Measurements from ENCODE around the gene ALG9. TPM values are rescaled to one million over a fixed set of nuclear protein-coding genes. Genes with fewer than 3 reads are reported as not detected.

ALG9 gene
- total RNA-seq, 1 donor from 2014 or later, result 16.2 TPM

DNA sequence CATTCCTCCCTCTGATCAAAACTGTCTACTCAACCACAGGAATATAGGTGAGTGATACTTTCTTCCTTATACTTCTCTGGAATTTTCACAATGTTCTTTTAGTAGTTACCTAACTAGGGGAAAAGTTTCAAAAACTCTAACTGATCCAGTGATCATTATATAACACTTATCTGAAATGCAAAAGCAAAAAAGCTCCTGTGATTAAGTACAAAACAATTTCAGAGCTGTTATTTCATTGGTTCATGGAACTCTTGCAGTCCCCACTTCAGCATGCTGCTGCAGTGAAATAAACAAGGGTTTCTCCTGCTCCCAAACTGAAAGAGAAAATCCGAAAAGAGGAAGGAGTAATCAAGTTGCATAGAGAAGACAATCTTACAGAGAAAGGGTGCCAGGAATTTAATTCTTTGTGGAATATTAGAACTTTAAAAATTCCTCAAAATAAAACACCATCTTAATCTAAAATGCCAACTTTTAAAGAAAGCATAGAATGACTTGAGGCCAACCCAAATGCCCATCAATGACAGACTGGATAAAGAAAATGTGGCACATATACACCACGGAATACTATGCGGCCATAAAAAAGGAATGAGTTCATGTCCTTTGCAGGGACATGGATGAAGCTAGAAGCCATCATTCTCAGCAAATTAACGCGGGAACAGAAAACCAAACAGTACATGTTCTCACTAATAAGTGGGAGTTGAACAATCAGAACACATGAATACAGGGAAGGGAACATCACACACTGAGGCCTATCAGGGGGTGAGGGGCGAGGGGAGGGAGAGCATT is 125.5 kb downstream of the ALG9 start:
- DNase-seq (ENCODE audit: low spot score), result no peak
- intact Hi-C loops (cut with DNase I), result no loop called here

DNA sequence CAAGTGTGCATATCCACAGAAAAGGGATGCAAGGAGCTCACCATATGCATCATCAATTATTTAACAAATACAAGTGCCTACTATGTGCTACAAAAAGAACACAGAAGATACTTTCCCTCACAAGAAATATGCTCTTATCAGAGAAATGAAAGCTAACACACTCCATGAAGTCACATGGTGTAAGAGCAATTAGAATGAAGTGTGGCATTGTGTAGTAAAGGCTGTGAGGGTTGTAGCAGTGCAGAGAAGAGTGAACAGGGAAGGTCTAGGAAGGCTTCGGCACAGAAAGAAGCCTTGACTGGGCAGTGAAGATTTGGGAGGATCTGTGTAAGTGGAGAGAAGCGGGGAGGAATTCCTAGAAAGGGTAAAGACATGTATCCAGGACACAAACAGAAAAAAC is 127.7 kb downstream of the ALG9 start:
- intact Hi-C loops (cut with DNase I), result no loop called here

DNA sequence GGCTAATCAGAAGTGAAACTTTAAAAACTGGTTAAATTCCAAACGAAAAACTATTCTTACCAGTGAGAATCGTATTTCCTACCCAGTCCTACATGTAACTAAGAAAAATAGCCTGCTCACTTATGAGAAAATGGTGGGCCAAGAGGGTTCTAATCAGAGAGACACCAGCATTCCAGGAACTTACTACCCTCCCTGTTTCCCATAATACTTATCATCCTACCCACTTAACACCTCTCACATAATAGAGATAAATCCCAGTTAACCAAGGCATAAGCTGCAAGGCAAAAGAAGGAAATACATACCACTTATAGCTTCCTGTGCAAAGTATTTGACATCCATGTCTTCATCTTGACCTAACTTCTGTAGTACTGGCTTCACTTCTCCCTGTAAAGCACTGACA is 129.6 kb downstream of the ALG9 start:
- DNase-seq (ENCODE audit: low spot score), result no peak
- intact Hi-C loops (cut with DNase I), result no loop called here

More for the DNA sequence above, 127.7 kb downstream of the ALG9 start:
- DNase-seq (ENCODE audit: low spot score), result no peak

DNA sequence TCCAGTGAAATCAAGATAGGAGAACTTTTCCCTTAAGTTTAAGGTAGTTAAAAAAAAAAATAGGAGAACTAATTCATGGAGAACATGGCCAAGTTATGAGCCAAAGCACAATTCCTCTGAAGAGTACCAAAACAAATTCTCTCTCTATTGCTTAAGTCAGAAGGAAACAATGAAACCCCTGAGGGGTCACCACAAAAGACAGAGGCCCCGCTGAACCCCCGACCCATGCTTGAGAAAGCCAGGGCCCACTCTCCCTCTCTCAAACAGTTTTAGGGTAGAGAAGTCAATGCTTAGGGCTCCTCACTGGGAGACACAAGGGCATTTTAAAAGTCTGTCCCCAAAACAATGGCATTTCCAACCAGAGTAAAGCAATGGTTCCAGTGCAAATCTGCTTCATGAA is 132.1 kb downstream of the ALG9 start:
- intact Hi-C loops (cut with DNase I), result loop anchor here (10.0 kb wide), 1 partner anchor 134 kb away; the partner anchor contains the start of gene SIK2
- no peak for DNase-seq (ENCODE audit: low spot score)

DNA sequence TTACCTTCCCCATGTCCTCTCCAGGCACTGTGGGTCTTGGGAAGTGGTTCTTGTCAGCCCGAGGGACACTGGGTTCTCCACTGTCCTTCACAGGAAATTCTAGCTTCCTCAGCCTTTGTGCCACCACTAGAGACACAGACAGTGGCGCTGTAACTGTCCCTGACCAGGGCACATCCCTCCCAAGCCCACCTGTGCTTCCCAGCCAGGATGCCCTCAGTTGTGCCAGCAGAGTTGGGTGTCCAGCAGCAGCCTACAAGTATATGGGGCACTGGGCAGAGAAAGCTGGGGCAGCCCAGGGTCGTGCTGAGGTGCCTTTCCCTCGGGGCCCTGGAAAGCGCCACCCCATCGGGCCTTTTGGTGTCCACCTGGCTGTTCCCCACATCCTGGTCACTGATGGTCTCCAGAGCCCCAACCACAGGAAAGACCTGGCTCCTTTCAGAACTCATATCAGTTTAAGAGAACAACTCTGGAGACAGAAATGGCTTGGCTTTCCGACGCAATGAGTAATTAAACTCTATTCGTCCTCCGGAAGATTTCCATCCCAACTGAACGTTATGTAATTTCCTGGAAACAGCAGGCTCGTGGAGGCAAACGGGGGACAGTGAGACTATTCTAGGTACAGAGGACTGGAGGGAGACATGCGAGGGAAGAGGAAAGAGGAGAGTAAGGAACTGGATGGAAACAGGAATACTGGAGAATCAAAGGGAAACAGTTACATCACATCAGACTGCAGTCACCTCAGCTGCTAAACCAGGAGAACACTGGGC is 133.8 kb downstream of the ALG9 start:
- intact Hi-C loops (cut with DNase I), result loop anchor here (10.0 kb wide), 1 partner anchor 133 kb away; the partner anchor contains the start of gene SIK2
- DNase-seq (ENCODE audit: low spot score), result no peak

DNA sequence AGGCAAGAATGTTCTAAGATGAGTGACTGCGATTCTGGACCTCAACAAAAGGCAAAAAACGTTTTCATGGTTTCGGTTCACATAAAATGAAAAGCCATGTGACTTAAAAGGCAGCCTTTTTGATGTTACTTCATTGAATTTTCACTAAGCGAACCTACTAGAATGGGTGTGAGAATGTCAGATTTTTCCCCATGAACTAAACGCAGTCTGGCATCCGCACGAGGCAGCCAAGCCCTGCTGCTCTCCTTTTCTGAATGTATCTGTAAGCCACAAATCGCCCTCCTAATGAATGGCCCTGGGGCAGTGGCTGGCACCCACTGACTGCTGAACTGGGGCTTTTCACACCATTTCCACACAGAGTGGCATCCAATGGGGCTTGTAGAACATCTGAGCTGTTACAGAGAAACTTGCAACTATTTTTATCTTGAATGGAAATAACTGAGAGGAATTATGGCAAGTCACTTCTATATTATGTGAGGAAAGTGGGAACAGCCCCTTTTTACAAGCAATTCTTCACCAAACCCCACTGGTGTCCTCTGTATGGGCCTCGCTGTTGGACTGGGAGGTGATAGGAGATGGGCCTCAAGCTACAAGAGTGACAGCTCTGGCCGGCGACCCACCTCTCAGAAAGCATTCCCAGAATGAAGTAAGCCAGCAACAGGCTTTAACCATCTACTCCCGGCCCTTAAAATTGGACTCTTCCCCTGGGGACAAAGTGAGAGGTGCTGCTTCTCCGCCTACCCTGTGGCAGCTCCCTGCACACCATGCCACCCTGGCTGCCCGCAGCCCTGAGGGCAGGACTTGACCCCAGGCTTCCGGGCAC is 134.5 kb downstream of the ALG9 start:
- intact Hi-C loops (cut with DNase I), result loop anchor here (10.0 kb wide), 1 partner anchor 132 kb away; the partner anchor contains the start of gene SIK2
- DNase-seq (ENCODE audit: low spot score), result no peak

Other genes with a start within 250 kb of the ALG9 start
- gene PPP2R1B, start 105.2 kb downstream of the ALG9 start, total RNA-seq, result 12.9 TPM
- 0.73 TPM for gene FDXACB1, start 7.6 kb upstream of the ALG9 start, total RNA-seq
- gene CFAP68, start 8.0 kb upstream of the ALG9 start, total RNA-seq, result 27.8 TPM
- 8,606 TPM for gene CRYAB, start 40.2 kb upstream of the ALG9 start, total RNA-seq
- 59.9 TPM for gene HSPB2, start 41.2 kb upstream of the ALG9 start, total RNA-seq
- 2.6 TPM for gene C11orf52, start 47.3 kb upstream of the ALG9 start, total RNA-seq
- 29.0 TPM for gene DIXDC1, start 65.8 kb upstream of the ALG9 start, total RNA-seq
- 123 TPM for gene DLAT, start 153.8 kb upstream of the ALG9 start, total RNA-seq
- gene PIH1D2, start 202.4 kb upstream of the ALG9 start, total RNA-seq, result 2.0 TPM
- gene NKAPD1, start 202.7 kb upstream of the ALG9 start, total RNA-seq, result 9.7 TPM
- gene TIMM8B, start 215.2 kb upstream of the ALG9 start, total RNA-seq, result 100 TPM
- 209 TPM for gene SDHD, start 215.3 kb upstream of the ALG9 start, total RNA-seq

All from cardiac septum (tissue), 1 donor.